Smooth muscle cell of the brain vasculature (primary cell): ENCODE measurements around the gene PALS2.

ENCODE experiments used
- DNase-seq: peaks from one replicate; pipeline ENCODE4 v3.0.0-alpha.2; 2012; ENCODE audit warnings: low read depth, low spot score

PALS2 gene, protein sequence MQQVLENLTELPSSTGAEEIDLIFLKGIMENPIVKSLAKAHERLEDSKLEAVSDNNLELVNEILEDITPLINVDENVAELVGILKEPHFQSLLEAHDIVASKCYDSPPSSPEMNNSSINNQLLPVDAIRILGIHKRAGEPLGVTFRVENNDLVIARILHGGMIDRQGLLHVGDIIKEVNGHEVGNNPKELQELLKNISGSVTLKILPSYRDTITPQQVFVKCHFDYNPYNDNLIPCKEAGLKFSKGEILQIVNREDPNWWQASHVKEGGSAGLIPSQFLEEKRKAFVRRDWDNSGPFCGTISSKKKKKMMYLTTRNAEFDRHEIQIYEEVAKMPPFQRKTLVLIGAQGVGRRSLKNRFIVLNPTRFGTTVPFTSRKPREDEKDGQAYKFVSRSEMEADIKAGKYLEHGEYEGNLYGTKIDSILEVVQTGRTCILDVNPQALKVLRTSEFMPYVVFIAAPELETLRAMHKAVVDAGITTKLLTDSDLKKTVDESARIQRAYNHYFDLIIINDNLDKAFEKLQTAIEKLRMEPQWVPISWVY

GRCh38 chr7:24572997-24573553 is at the start of gene PALS2:
TSS of gene PALS2 (plus strand) at chr7:24573452. CDS start at chr7:24623668, 50,216 bp downstream.
- DNase-seq, result no peak

DNA sequence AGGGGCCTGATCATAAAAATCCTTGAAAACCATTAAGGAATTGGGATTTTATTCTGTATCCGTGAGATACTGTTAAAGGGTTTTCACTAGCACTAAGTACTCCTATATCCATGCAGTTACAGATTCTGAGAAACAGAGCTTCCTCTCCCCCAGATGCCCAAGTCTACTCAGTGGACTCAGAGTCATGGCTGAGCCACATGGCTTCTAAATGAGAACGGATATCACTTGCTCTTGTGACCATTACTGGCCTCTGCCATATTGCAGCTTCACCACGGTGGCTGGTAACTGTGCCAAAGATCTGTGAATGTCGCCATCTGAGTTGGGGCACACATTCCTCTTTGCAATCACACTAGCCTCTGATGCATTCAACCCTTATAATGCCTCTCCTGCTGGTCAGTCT is 42.0 kb upstream of the PALS2 start:
- no peak for DNase-seq

DNA sequence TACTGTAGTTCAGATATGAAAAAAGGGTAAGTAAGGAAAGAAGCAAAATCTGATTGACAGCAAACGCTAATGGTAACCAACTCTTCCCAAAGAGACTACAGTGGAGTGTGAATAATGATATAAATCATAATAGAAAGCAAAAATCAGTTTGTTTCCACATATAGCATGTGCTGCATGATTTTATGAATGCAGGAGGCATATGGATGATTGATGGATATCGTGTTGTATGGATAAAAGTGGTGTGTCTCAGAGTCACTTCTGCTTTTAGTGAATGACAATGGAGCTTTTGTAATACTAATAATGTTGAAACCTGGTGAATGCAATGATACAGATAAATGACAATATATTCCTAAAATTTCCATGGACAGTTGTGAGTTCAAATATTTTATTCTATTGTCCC is 36.6 kb upstream of the PALS2 start:
- no peak for DNase-seq

- DNase-seq, result no peak
Measured at GRCh38 chr7:24540956-24541355, 32.3 kb upstream of the PALS2 start.

GRCh38 chr7:24545215-24545614 is 28.0 kb upstream of the PALS2 start:
- no peak for DNase-seq

DNA sequence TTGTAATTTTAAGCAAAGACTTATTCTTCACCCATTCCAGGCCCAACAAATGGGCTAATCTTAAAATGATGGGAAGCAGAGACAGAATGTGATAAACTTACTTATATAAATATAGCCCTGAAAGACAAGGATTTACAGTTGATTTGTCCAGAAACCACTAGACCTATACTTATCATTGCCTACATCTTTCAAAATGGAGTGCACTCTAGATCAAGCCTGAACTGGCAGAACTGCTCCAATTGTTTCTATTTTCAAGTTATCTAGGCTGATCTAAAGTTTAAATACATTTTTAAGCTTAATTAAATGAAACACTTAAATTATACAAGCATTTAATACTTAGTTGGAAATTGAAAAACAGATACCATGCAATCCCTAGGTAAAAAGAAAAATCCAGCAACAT is 24.9 kb upstream of the PALS2 start:
- DNase-seq, result no peak

GRCh38 chr7:24549991-24550390 is 23.3 kb upstream of the PALS2 start:
- DNase-seq, result no peak

DNA sequence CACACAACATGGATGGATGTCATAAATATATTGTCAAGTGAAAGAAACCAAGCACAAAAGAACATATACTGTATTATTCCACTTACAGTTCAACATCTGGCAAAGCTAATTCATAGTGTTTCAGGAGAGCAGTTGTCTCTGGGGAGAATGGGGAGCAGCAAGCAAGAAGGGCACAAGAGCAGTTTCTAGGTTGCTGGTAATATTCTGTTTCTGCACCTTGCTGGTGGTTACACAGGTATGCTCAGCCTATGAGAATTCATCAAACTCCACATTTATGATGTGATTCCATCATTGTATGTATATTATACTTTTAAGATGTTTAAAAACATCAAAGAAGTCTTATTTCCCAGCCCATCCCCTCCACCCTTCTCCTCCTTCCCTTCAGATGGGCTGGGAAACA is 18.1 kb upstream of the PALS2 start:
- no peak for DNase-seq

DNA sequence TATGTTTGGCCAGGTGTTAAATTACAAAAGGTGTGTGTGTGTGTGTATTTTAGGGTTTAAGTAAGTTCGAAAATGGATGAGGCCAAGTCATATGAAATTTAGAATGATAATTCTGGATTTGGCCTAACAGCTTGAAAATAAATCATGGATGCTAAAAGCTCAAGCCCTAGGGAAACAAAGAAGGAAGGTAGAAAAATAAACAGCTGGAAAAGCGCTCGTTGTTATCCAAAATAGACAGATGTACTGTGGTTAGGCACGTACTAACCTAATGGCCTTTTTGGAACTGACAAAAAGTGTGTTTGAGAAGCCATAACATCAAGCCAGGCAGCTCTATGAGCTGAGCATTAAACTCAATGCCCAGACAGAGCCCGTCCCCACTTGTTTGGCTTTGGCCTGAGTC is 17.5 kb upstream of the PALS2 start:
- no peak for DNase-seq

DNA sequence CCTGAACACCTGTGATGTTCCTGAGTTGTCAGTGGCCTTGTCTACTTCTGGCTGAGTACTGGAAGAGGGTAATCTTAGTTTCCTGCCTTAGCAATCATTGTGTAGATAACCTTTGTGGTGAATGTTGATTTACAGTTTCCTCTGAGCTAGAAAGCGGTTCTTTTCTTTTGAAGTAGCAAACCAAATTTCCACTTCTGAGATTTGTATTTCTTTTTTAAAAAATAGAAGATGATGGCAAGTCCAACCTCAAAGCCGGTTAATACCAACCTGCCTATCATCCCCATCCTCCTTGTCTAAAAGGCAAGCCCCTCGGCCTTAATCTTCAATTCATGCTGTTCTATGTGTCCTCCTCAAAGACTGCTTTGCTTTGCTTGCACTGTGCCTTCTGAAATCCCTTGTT is 12.5 kb upstream of the PALS2 start:
- DNase-seq, result no peak

DNA sequence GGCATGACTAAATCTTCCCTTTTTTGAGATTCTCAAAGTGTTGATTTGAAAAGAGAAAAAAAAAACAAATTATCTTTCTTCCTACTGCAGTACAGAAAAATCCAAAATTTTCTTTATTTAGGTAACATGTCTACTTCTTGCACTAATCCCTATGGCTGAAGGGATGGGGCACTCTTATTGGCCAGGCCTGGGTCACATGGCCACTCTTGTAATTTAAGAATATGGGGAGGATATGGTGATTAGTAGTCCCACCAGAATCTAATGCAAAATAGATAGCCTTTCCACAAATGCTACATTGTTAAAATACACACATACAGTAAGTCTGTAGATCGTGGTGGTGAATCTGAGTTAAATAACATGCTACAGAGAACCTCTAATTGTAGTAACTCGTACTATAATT is 7.0 kb upstream of the PALS2 start:
- no peak for DNase-seq

DNA sequence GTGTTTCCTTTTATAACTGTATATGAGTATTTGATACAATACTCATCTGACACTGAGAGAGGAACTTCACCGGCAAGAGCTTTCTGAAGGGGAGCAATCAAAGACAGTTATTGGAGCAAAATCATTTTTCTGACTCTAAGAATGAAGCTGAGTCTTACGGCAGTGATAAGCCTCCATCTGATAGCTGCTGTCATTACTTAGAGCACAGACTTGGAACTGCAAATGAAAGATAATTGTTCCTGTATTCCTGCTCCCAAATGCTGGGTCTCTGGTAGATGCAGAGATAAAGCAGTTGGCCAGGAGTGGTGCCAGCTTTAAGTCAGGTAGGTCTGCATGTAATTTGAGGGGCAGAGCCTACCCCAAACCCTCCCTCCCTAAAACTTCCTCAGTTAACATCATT is 2.3 kb upstream of the PALS2 start:
- DNase-seq, result no peak

- DNase-seq, result no peak
Measured at GRCh38 chr7:24572016-24572392, 1.2 kb upstream of the PALS2 start.

DNA sequence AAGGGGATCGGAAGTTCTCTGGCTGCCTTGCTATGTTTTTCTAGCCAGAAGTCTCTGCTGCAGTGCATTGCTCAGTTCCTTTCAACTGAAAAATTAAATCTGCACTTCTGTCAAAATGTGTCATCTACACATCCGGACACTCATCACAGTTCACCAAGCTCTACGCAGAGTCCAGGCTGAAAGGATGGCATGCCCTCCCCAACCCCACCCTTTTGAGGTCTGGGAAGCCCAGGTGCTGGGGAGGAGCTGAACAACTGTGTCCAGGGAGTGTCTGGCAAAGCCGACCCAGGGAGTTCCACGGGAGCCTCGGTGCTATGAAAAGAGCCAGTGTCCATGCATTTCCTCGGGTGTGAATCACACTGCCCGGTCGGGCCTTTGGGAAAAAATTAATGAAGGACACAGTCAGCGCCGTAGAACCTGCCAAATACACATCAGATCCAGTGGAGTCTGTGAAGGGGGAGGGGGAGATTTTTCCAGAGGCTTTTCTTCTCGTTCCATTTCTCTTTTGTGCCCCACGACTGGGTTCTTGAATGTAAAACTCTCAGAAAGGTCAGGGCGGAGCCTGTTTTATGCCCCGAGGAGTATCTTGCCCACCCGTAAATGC is 757 bp upstream of the PALS2 start:
- DNase-seq, result no peak

DNA sequence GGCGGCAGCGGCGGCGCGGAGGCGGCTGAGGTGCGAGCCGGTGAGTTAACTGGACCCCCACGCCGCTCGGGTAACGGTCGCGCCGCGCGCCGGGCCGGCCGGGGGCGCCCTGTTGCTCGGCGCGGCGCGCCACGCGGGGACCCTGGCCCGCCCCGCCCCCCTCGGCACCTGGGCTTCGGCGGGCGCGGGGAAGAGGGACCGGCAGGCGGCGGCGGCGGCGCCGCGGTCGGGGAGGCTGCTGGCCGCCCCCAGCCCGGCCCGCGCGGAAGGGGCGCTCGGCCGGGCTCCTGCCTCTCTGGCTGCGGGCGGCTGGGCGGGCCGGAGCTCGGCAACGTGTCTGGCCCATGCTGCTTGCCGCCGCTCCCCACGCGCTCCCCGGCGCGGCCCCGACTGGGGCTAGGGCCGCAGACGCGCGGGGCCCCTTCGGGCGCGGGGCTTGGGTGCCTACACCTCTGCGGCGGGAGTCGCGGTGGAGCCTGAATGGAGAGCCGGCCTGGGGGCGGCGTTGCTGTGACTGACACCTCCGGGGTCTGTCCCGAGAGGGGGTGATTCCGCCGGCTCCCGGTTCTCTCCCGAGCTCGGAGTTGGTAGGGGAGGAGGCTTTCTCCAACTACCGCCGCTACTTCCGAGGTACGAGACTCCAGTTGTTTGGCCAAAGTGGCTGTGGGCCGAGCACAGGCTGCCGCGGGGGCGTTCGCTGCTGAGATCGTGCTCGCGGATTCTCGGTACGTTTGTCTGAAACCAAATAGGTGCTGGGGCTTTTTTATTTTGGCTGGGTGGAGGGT is 494 bp downstream of the PALS2 start:
- no peak for DNase-seq

- DNase-seq, result no peak
Measured at GRCh38 chr7:24574386-24574785, 1.1 kb downstream of the PALS2 start.

- no peak for DNase-seq
Measured at GRCh38 chr7:24574950-24575349, 1.7 kb downstream of the PALS2 start.

DNA sequence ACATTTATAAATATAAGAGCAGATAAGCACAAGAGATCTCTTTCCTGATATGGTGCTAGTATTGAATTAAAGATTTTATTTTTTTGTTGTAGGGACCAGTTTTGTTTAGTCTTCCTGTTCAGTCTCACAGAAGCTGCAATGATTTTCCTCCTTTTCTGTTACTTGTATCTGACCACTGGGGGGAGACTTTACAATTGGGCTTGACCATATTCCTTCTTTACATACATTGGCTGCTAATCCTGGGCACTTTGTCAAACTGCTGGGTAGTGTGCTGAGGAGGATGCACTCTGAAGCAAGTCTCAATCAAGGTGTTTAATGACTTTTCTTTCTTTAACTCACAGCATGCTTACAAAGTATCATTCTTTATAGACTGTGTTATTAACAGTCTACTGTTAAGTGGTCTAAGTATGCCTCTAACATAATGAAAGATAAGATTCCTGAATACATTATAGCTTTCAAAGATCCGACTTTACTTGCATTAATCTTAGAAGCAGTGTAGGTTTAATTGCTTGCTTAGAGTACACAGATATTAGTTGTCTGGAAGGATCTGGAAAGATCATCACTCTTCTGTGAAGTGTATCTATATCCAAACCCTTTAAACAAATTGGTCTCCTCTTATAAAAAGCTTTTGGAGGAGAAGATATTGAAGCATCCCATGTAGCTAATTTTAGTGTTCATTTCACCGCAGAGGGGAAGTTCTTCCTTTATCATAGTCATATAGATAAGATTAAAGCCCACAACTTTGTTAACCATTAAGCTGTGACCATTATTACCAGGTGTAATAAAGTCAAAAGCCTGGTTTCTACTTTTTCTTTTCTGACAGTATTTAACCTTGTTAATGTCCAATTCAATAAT is 3.1 kb downstream of the PALS2 start:
- DNase-seq, result peak; percentile 24

DNA sequence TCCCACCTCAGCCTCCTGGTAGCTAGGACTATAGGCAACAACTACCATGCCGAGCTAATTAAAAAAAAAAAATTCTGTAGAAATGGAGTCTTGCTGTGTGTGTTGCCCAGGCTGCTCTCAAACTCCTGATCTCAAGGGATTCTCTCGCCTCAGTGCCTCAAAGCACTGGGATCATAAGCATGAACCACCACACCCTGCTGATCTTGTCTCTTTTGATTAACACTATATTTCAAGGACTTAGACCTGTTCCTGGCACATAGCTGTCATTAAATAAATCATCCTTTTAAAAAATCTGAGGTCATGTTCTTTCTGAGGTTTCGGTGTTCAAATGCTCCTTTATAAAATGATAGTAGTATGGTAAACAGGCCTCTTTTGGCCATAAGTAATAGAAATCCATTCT is 4.8 kb downstream of the PALS2 start:
- no peak for DNase-seq

GRCh38 chr7:24580283-24580946 is 7.2 kb downstream of the PALS2 start:
- DNase-seq, result no peak

GRCh38 chr7:24582166-24582565 is 8.9 kb downstream of the PALS2 start:
- DNase-seq, result no peak
